Effector memory CD8-positive, alpha-beta T cell (primary cell): ENCODE measurements around the gene CPSF7.
A peak's percentile ranks its signal among the peaks of the same experiment; 100 is the strongest.

Experiments
- ATAC-seq: fragments of 150-1000 bp; cut with Tn5 transposase; replicated peaks from 2 replicates; pipeline ENCODE4 v1.10.0; 2021; ENCODE audit warnings: mild to moderate bottlenecking, moderate library complexity
- DNase-seq, 3 experiments: peaks; one replicate each; pipeline ENCODE4 v3.0.0; 2021
- H3K27ac Mint-ChIP-seq, 2 donors: one replicate each; pipeline ENCODE4 v1.8.0; 2022; ENCODE audit warnings: mild to moderate bottlenecking in 2 of 2, mixed read lengths in 2 of 2, moderate library complexity in 2 of 2
- H3K27me3 Mint-ChIP-seq, 2 donors: one replicate each; pipeline ENCODE4 v1.8.0; 2022; ENCODE audit warnings: mixed read lengths in 2 of 2
- H3K36me3 Mint-ChIP-seq: one replicate; pipeline ENCODE4 v1.8.0; 2022; ENCODE audit warnings: mild to moderate bottlenecking, moderate library complexity, mixed read lengths; ENCODE audit not compliant: insufficient read depth
- H3K4me1 Mint-ChIP-seq, 2 donors: one replicate each; pipeline ENCODE4 v1.8.0; 2022; ENCODE audit warnings: low read depth in 2 of 2, mixed read lengths in 2 of 2
- H3K4me3 Mint-ChIP-seq, 2 donors: one replicate each; pipeline ENCODE4 v1.8.0; 2022; ENCODE audit warnings: mild to moderate bottlenecking in 2 of 2, mixed read lengths in 2 of 2, moderate library complexity in 2 of 2
- H3K9me3 Mint-ChIP-seq, 2 donors: one replicate each; pipeline ENCODE4 v1.8.0; 2022; ENCODE audit warnings: mixed read lengths in 2 of 2

Gene CPSF7

DNA sequence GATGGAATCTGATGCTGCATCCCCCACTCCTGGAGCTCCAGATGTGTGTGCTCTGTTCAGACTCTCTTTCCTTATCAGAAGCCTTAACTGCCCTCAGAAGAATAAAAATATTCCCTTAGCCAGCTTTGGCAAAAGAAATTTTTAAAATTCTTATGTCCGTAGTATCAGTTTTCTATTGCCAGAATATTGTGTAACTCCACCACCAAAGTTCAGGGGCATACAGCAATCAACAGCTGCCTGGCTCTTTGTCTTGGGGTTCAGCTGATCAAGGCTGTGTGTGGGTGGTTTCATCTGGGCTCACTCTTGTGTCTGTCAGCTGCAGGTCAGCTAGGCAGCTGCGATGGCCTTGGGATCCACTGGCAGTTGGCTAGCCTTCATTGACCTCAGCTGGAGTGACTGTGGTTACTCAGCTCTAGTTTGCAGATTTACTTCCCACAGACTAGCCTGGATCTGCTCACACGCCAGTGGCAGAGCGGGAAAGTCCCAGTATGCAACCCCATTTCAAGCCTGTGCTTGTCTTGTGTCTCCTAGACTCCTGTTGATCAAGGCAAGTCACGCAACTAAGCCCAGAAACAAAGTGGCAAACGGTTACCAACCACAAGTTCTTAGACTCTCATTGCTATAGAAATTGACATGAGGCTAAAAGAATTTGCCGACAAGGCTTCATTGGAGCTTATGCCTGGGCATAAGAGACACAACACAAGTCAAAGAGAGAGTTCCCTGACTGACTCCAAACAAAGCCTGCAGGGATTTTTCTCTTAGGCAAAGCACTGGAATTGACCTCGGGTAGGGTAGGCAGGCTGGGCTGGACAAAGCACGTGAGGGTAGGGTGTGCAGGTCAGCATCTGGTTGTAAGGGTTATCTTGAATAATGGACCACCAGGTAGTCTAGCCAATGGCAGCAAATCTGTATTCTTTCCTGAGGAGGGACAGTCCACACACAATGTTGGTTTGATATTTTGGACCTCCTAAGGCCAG is 60.1 kb downstream of the CPSF7 start:
- Mint-ChIP-seq H3K36me3 (peaks cover 47% of the 10 kb centered on the region), H3K4me1 (peaks cover 0 to 1% of the 10 kb centered on the region in 2 donors), H3K9me3 (no peaks in the 10 kb centered on the region), H3K4me3 (no peak overlapping the region), H3K27me3 (no peaks in the 10 kb centered on the region), H3K27ac (no peak overlapping the region)
- DNase-seq: no peak
- ATAC-seq: no peak

DNA sequence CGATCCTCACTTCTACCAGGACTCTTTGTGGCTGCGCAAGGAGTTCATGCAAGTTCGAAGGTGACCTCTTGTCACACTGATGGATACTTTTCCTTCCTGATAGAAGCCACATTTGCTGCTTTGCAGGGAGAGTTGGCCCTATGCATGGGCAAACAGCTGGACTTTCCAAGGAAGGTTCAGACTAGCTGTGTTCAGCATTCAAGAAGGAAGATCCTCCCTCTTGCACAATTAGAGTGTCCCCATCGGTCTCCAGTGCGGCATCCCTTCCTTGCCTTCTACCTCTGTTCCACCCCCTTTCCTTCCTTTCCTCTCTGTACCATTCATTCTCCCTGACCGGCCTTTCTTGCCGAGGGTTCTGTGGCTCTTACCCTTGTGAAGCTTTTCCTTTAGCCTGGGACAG is 61.1 kb downstream of the CPSF7 start:
- Mint-ChIP-seq H3K27ac (no peak overlapping the region), H3K4me3 (no peak overlapping the region), H3K4me1 (peaks cover 0 to 3% of the 10 kb centered on the region in 2 donors), H3K36me3 (peaks cover 53% of the 10 kb centered on the region), H3K9me3 (no peaks in the 10 kb centered on the region), H3K27me3 (no peaks in the 10 kb centered on the region)
- ATAC-seq (no peak), DNase-seq (no peak)

DNA sequence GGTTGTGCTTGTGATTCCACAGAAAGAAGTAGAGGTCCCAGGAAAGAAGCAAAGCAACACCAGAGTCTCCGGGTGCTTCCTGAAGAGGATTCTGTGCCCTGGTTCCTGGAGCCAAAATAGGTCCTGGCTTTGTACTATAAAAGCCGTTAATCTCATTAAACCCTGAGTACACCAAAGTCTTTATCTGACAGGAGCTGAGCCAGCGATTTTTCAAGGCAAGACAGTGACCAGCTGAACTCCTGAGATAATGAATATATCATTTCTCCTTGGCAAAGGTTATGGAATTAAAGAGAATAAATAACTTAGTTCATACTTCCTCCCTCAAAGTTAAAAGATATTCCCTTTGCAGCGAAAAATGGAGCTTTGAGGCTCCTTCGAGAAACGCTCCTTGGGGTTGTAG is 62.4 kb downstream of the CPSF7 start:
- Mint-ChIP-seq H3K4me3 (no peak overlapping the region), H3K27me3 (no peaks in the 10 kb centered on the region), H3K27ac (no peak overlapping the region), H3K36me3 (peaks cover 57% of the 10 kb centered on the region), H3K4me1 (peaks cover 9 to 13% of the 10 kb centered on the region in 2 donors), H3K9me3 (no peaks in the 10 kb centered on the region)
- no peak for DNase-seq
- ATAC-seq: no peak

GRCh38 chr11:61364012-61364675 is 65.6 kb downstream of the CPSF7 start:
- Mint-ChIP-seq H3K4me3 (peak overlapping the region; percentile 8 to 32), H3K36me3 (peaks cover 60% of the 10 kb centered on the region), H3K4me1 (peaks cover 21 to 25% of the 10 kb centered on the region in 2 donors), H3K27me3 (no peaks in the 10 kb centered on the region), H3K27ac (peak overlapping the region in 1 of 2 donors; percentile 14), H3K9me3 (no peaks in the 10 kb centered on the region)
- ATAC-seq (no peak), DNase-seq (no peak)

GRCh38 chr11:61362542-61362875 is 67.3 kb downstream of the CPSF7 start:
- ATAC-seq: peak; percentile 35
- peaks cover 47% of the 10 kb centered on the region for H3K36me3 Mint-ChIP-seq
- H3K4me1 Mint-ChIP-seq: peaks cover 21 to 25% of the 10 kb centered on the region in 2 donors
- peak overlapping the region; percentile 94 to 95 for H3K27ac Mint-ChIP-seq
- no peaks in the 10 kb centered on the region for H3K9me3 Mint-ChIP-seq
- H3K4me3 Mint-ChIP-seq: peak overlapping the region; percentile 86 to 93
- DNase-seq: peak in 2 of 3 experiments; percentile 18 to 40
- H3K27me3 Mint-ChIP-seq: no peaks in the 10 kb centered on the region

- H3K27ac Mint-ChIP-seq: peak within 1 kb of the TSS; percentile 94 to 95
- peaks cover 41% of the 10 kb centered on the region for H3K36me3 Mint-ChIP-seq
- no peaks in the 10 kb centered on the region for H3K9me3 Mint-ChIP-seq
- peak; percentile 89 for ATAC-seq
- peak; percentile 77 to 82 (median 81) for DNase-seq
- H3K27me3 Mint-ChIP-seq: no peaks in the 10 kb centered on the region
- peaks cover 21 to 25% of the 10 kb centered on the region in 2 donors for H3K4me1 Mint-ChIP-seq
- H3K4me3 Mint-ChIP-seq: peak within 1 kb of the TSS; percentile 86 to 93
Measured at GRCh38 chr11:61361741-61362541, 67.8 kb downstream of the CPSF7 start, which contains the start of the genes CYB561A3 and TMEM138. TSS of gene CYB561A3 (minus strand) at chr11:61361882. CDS start at chr11:61356713, 5,169 bp downstream. TSS of gene TMEM138 (plus strand) at chr11:61362374. CDS start at chr11:61364391, 2,017 bp downstream.

DNA sequence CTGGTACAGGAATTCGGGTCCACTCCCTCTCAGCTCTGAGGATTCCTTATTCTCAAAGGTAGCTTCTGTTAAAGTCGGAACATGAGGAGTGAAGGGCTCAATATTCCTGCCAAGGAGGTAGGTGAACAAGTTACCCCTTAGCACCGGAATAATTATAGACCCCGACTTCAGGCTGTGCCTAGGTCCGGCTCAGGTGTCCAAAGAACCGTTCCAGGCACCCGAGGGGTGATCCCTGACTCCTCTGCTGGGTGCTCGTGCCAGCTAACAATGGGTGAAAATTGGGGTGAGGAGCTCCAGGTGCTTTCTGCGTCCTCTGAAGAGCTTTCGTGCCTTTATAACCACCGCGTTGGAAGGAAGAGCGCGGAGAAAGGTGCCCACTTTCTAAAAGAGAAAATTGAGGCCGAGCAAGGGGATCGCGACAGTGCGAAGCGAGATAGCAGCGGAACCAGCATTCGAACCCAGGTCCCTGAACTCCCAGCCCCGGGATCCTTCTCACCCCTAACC is 68.5 kb downstream of the CPSF7 start:
- Mint-ChIP-seq H3K36me3 (peaks cover 35% of the 10 kb centered on the region), H3K4me1 (peaks cover 21 to 25% of the 10 kb centered on the region in 2 donors), H3K4me3 (peak overlapping the region; percentile 86 to 93), H3K27me3 (no peaks in the 10 kb centered on the region), H3K27ac (peak overlapping the region; percentile 94 to 95), H3K9me3 (no peaks in the 10 kb centered on the region)
- DNase-seq (no peak), ATAC-seq (no peak)

GRCh38 chr11:61359516-61359915 is 70.3 kb downstream of the CPSF7 start:
- H3K9me3 Mint-ChIP-seq: no peaks in the 10 kb centered on the region
- DNase-seq: no peak
- peaks cover 21 to 25% of the 10 kb centered on the region in 2 donors for H3K4me1 Mint-ChIP-seq
- no peak for ATAC-seq
- H3K27me3 Mint-ChIP-seq: no peaks in the 10 kb centered on the region
- peaks cover 27% of the 10 kb centered on the region for H3K36me3 Mint-ChIP-seq
- H3K4me3 Mint-ChIP-seq: no peak overlapping the region
- peak overlapping the region; percentile 31 to 41 for H3K27ac Mint-ChIP-seq

DNA sequence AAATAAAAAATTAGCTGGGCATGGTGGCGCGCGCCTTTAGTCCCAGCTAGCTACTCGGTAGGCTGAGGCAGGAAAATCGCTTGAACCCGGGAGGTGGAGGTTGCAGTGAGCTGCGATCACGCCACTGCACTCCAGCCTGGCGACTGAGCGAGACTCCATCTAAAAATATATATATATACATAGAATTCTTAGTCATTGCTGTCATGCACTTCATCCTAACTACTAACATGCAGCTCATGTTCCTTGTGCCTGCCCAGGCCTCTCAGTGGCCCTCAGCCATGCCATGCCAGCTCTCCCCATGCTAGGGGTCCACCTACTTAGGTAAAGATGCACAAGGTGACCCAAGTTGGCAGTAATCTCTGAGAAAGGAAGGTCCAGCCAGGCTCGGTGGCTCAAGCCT is 71.2 kb downstream of the CPSF7 start:
- DNase-seq (no peak), ATAC-seq (no peak)
- no peaks in the 10 kb centered on the region for H3K27me3 Mint-ChIP-seq
- peaks cover 22% of the 10 kb centered on the region for H3K36me3 Mint-ChIP-seq
- no peak overlapping the region for H3K4me3 Mint-ChIP-seq
- no peaks in the 10 kb centered on the region for H3K9me3 Mint-ChIP-seq
- peaks cover 22% of the 10 kb centered on the region in 2 donors for H3K4me1 Mint-ChIP-seq
- H3K27ac Mint-ChIP-seq: no peak overlapping the region

DNA sequence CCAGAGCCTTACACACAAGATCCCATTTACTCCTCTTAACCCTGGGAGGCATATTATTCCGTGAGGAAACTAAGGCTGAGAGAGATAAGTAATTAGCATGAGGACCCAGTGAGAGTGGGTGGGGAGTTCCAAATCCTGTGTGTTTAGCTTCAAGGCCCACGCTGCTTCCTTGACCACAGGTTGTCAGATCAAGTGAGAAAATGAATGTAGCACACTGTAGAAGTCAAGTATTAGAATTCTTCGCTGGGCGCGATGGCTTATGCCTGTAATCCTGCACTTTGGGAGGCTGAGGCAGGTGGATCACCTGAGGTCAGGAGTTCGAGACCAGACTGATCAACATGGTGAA is 71.9 kb downstream of the CPSF7 start:
- peaks cover 18 to 20% of the 10 kb centered on the region in 2 donors for H3K4me1 Mint-ChIP-seq
- H3K27ac Mint-ChIP-seq: peak overlapping the region in 1 of 2 donors; percentile 44
- peaks cover 22% of the 10 kb centered on the region for H3K36me3 Mint-ChIP-seq
- no peaks in the 10 kb centered on the region for H3K27me3 Mint-ChIP-seq
- H3K4me3 Mint-ChIP-seq: no peak overlapping the region
- no peaks in the 10 kb centered on the region for H3K9me3 Mint-ChIP-seq
- ATAC-seq (no peak), DNase-seq (no peak)

DNA sequence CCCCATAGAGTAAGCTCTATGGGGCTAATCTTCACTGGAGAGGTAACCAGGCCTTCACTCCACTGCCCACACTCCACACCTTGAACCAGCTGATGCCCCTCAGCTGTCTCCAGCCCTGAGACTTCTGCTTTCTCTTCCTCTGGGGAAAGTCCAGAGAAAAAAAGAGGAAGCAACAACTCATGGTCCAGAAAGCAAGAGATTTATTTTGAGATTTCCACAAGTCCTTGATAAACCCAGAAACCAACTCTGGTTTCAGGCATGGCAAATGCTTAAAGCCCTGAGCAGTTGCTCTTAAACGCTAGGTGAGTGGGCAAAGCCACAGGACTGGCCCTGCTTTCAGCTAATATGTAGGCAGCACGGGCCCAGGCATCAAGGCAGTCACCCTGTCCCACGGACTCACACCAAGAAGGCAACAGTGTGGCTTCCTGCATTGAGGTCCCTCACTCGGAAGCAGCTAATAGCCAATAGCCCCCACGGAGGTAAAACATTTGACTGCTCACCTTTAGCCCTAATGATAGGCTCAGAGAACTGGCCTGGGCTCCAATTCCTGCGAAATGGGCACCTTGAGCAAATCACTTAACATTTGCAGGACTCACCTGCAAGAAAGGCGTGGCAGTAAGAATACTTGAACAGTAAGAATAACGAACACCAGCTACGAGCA is 72.4 kb downstream of the CPSF7 start:
- no peak for ATAC-seq
- H3K4me1 Mint-ChIP-seq: peaks cover 12 to 15% of the 10 kb centered on the region in 2 donors
- peaks cover 23% of the 10 kb centered on the region for H3K36me3 Mint-ChIP-seq
- H3K4me3 Mint-ChIP-seq: no peak overlapping the region
- peak overlapping the region in 1 of 2 donors; percentile 44 for H3K27ac Mint-ChIP-seq
- no peaks in the 10 kb centered on the region for H3K27me3 Mint-ChIP-seq
- H3K9me3 Mint-ChIP-seq: no peaks in the 10 kb centered on the region
- no peak for DNase-seq

- peaks cover 26% of the 10 kb centered on the region for H3K36me3 Mint-ChIP-seq
- no peaks in the 10 kb centered on the region for H3K27me3 Mint-ChIP-seq
- ATAC-seq (no peak), DNase-seq (no peak)
- H3K9me3 Mint-ChIP-seq: no peaks in the 10 kb centered on the region
- H3K4me3 Mint-ChIP-seq: no peak overlapping the region
- H3K4me1 Mint-ChIP-seq: peaks cover 10 to 11% of the 10 kb centered on the region in 2 donors
- H3K27ac Mint-ChIP-seq: peak overlapping the region in 1 of 2 donors; percentile 17
Measured at GRCh38 chr11:61356706-61357105, 73.1 kb downstream of the CPSF7 start.
